ENCODE data around the gene HIVEP2. TPM values are rescaled to one million over a fixed set of nuclear protein-coding genes. Genes with fewer than 3 reads are reported as not detected.

Gene HIVEP2
- total and polyA plus RNA-seq, 2 donors (not counting 1 experiment from before 2014, with no cell fraction given): 5.0 to 14.4 TPM

- H3K4me3 ChIP-seq (replicated peaks in 1 of 4; ENCODE audit: control extremely low read depth in 1 of 4, insufficient read depth in 1 of 4, low read depth in 3 of 4, low read length in 4 of 4): no peak overlapping the region
- peaks cover 2% of the 10 kb centered on the region for H3K4me1 ChIP-seq (ENCODE audit: control insufficient read depth, extremely low read depth, insufficient read depth, low read length)
- DNase-seq (ENCODE audit: low read depth in 2 of 2): no peak
- H2AFZ ChIP-seq (ENCODE audit: low read length): no peak overlapping the region
- H3K36me3 ChIP-seq (ENCODE audit: control insufficient read depth, insufficient read depth, low read length): no peaks in the 10 kb centered on the region
- no peaks in the 10 kb centered on the region for H3K9me3 ChIP-seq (ENCODE audit: control insufficient read depth, insufficient read depth, low read depth, low read length)
- no peaks in the 10 kb centered on the region for H4K20me1 ChIP-seq (ENCODE audit: control insufficient read depth, extremely low read depth, insufficient read depth, low read length)
- TF ChIP-seq, protein P1, sequence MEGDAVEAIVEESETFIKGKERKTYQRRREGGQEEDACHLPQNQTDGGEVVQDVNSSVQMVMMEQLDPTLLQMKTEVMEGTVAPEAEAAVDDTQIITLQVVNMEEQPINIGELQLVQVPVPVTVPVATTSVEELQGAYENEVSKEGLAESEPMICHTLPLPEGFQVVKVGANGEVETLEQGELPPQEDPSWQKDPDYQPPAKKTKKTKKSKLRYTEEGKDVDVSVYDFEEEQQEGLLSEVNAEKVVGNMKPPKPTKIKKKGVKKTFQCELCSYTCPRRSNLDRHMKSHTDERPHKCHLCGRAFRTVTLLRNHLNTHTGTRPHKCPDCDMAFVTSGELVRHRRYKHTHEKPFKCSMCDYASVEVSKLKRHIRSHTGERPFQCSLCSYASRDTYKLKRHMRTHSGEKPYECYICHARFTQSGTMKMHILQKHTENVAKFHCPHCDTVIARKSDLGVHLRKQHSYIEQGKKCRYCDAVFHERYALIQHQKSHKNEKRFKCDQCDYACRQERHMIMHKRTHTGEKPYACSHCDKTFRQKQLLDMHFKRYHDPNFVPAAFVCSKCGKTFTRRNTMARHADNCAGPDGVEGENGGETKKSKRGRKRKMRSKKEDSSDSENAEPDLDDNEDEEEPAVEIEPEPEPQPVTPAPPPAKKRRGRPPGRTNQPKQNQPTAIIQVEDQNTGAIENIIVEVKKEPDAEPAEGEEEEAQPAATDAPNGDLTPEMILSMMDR (conservative IDR thresholded peaks at IDR 0.05 in 1 of 2, IDR thresholded peaks at IDR 0.05 in 1 of 2; ENCODE audit: low read depth in 1 of 2, low read length in 2 of 2): no peak
- no peak for TF ChIP-seq EZH2 (IDR thresholded peaks at IDR 0.05; ENCODE audit: low read length, missing control alignments)
- peaks cover 14% of the 10 kb centered on the region for H3K79me2 ChIP-seq (ENCODE audit: control insufficient read depth, insufficient read depth, low read length)
- H3K9ac ChIP-seq (ENCODE audit: insufficient read depth, low read length): no peak overlapping the region
- H3K4me2 ChIP-seq (ENCODE audit: extremely low read depth, insufficient read depth, low read length): no peak overlapping the region
- no peaks in the 10 kb centered on the region for H3K27me3 ChIP-seq (ENCODE audit: control insufficient read depth, insufficient read depth, low read length)
- H3K27ac ChIP-seq (ENCODE audit: insufficient read depth, low read length): no peak overlapping the region
Measured at GRCh38 chr6:142878407-142878806, 66.6 kb downstream of the HIVEP2 start.

DNA sequence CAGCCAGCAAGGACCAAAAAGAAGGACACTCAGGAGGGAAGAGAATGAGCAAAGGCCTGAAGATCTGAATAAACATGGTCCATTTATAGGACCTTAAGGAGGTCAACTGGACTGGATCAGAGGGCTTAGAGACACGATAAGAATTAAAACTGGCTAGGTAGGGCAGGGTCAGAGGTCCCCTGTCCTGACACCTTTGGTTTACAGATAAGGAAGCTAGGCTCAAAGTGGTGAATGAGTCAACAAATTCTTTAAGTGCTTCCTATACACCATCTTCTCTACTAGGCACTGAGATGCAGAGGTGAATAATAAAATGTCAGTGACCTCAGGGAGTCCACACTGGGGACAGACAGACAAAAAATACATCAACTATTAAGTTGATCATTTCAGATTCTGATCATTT lies 70.3 kb downstream of the HIVEP2 start:
- Histone ChIP-seq H3K4me1 (ENCODE audit: control insufficient read depth, extremely low read depth, insufficient read depth, low read length) (peaks cover 6% of the 10 kb centered on the region), H2AFZ (ENCODE audit: low read length) (no peak overlapping the region), H3K4me3 (replicated peaks in 1 of 4; ENCODE audit: control extremely low read depth in 1 of 4, insufficient read depth in 1 of 4, low read depth in 3 of 4, low read length in 4 of 4) (no peak overlapping the region), H3K27me3 (ENCODE audit: control insufficient read depth, insufficient read depth, low read length) (no peaks in the 10 kb centered on the region), H3K9ac (ENCODE audit: insufficient read depth, low read length) (no peak overlapping the region), H3K36me3 (ENCODE audit: control insufficient read depth, insufficient read depth, low read length) (no peaks in the 10 kb centered on the region), H4K20me1 (ENCODE audit: control insufficient read depth, extremely low read depth, insufficient read depth, low read length) (no peaks in the 10 kb centered on the region), H3K9me3 (ENCODE audit: control insufficient read depth, insufficient read depth, low read depth, low read length) (no peaks in the 10 kb centered on the region), H3K4me2 (ENCODE audit: extremely low read depth, insufficient read depth, low read length) (no peak overlapping the region), H3K27ac (ENCODE audit: insufficient read depth, low read length) (no peak overlapping the region), H3K79me2 (ENCODE audit: control insufficient read depth, insufficient read depth, low read length) (peaks cover 19% of the 10 kb centered on the region)
- no peak for DNase-seq (ENCODE audit: low read depth in 2 of 2)
- TF ChIP-seq, protein P1 (conservative IDR thresholded peaks at IDR 0.05 in 1 of 2, IDR thresholded peaks at IDR 0.05 in 1 of 2; ENCODE audit: low read depth in 1 of 2, low read length in 2 of 2): no peak
- no peak for TF ChIP-seq EZH2 (IDR thresholded peaks at IDR 0.05; ENCODE audit: low read length, missing control alignments)

GRCh38 chr6:142872376-142872775 lies 72.6 kb downstream of the HIVEP2 start:
- Histone ChIP-seq H4K20me1 (ENCODE audit: control insufficient read depth, extremely low read depth, insufficient read depth, low read length) (no peaks in the 10 kb centered on the region), H3K4me2 (ENCODE audit: extremely low read depth, insufficient read depth, low read length) (peak overlapping the region; percentile 75)

More at GRCh38 chr6:142872376-142872775, 72.6 kb downstream of the HIVEP2 start:
- Histone ChIP-seq H3K4me1 (ENCODE audit: control insufficient read depth, extremely low read depth, insufficient read depth, low read length) (peaks cover 6% of the 10 kb centered on the region), H3K79me2 (ENCODE audit: control insufficient read depth, insufficient read depth, low read length) (peaks cover 21% of the 10 kb centered on the region), H3K27ac (ENCODE audit: insufficient read depth, low read length) (peak overlapping the region; percentile 78), H2AFZ (ENCODE audit: low read length) (peak overlapping the region; percentile 5), H3K27me3 (ENCODE audit: control insufficient read depth, insufficient read depth, low read length) (no peaks in the 10 kb centered on the region), H3K9ac (ENCODE audit: insufficient read depth, low read length) (no peak overlapping the region), H3K4me3 (replicated peaks in 1 of 4; ENCODE audit: control extremely low read depth in 1 of 4, insufficient read depth in 1 of 4, low read depth in 3 of 4, low read length in 4 of 4) (peak overlapping the region in 2 of 4 experiments; percentile 3 to 8), H3K9me3 (ENCODE audit: control insufficient read depth, insufficient read depth, low read depth, low read length) (no peaks in the 10 kb centered on the region), H3K36me3 (ENCODE audit: control insufficient read depth, insufficient read depth, low read length) (no peaks in the 10 kb centered on the region)
- TF ChIP-seq, protein P1 (conservative IDR thresholded peaks at IDR 0.05 in 1 of 2, IDR thresholded peaks at IDR 0.05 in 1 of 2; ENCODE audit: low read depth in 1 of 2, low read length in 2 of 2): no peak
- TF ChIP-seq EZH2 (IDR thresholded peaks at IDR 0.05; ENCODE audit: low read length, missing control alignments): no peak
- peak; percentile 17 to 74 for DNase-seq (ENCODE audit: low read depth in 2 of 2)

Data from fibroblast of lung (primary cell).